HG02840 (cell line): ENCODE results near the gene SEC31B.

ENCODE experiments used
- ATAC-seq: cut with Tn5 transposase; IDR thresholded peaks from one replicate; pipeline ENCODE4 v1.9.1; 2021; ENCODE audit warnings: mild to moderate bottlenecking, moderate library complexity, moderate number of reproducible peaks; ENCODE audit not compliant: unreplicated experiment, low FRiP score

The SEC31B gene

DNA sequence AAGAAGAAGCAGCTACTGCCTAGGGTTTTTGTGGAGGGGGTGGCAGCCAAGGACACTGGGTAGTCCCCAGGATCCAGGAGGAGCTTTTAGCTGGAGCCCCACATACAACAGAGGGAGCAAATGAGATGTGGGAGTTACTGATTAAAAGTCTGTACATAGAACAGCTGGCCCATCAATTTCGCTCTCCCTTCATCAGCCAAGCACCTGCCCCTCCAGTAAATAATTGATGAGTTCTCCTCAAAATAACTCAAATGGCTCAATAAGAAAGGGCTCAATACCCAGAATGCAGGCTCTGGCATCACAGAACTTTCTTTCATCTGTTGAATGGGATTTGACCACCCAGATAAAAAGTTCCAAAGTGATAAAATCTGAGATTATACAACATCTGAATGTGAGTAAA lies 72.0 kb downstream of the SEC31B start:
- no peak for ATAC-seq

GRCh38 chr10:100446130-100446761 lies 73.4 kb downstream of the SEC31B start:
- ATAC-seq, result no peak

DNA sequence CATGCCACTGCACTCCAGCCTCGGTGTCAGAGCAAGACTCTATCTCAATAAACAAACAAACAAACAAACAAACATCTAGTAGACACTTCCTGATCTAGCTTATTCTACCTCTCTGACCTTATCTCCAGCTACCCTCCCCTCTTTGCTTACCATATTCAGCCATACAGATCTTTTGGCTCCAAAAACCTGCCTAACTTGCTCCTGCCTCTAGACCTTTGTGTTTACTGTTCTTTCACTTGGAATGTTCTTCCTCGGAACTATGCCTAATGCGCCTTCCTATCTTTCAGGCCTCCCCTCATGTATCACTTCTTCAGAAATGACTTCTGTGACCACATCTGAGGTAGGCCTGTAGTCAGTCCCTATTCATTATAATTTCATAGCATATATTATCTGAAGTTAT lies 77.1 kb downstream of the SEC31B start:
- ATAC-seq, result no peak

- ATAC-seq, result no peak
Measured at GRCh38 chr10:100438674-100439315, 80.9 kb downstream of the SEC31B start.
